ENCODE results near the gene BSND.

DNA sequence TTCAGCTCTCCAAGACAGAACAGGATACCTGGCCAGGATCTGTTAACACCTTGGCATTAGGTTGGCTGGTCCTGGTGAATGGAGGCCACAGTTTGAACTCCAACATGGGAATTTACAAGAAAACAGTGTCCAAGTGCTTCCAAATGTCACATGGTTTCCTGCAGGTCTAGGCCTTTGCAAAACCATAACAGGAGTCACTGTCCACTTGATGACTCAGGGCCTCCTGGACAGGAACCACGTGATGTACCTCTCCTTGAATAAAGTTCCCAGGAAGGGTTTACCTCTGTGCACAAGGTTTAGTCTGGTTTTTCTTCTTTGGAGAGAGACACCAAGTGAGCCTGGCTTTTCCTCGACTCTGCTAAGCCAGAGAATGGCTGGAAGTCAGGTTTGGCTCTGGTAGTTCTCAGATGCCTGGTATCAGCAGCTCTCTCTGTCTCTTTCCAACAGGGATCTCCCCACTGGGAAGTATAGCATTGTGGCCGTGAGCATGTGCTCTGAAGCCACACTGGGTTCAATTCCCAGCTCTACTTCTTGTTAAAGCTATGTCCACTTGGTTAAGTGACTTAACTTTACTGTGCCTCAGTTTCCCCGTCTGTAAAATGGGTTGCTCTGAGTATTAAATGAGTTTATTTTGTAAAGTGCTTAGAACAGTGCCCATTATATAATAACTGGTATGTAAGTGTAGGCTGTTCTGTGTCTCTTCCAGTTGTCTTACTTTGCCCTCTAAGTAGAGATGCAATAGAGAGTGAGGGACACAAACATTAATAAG lies 45.6 kb upstream of the BSND start:
- TF ChIP-seq, protein P1, sequence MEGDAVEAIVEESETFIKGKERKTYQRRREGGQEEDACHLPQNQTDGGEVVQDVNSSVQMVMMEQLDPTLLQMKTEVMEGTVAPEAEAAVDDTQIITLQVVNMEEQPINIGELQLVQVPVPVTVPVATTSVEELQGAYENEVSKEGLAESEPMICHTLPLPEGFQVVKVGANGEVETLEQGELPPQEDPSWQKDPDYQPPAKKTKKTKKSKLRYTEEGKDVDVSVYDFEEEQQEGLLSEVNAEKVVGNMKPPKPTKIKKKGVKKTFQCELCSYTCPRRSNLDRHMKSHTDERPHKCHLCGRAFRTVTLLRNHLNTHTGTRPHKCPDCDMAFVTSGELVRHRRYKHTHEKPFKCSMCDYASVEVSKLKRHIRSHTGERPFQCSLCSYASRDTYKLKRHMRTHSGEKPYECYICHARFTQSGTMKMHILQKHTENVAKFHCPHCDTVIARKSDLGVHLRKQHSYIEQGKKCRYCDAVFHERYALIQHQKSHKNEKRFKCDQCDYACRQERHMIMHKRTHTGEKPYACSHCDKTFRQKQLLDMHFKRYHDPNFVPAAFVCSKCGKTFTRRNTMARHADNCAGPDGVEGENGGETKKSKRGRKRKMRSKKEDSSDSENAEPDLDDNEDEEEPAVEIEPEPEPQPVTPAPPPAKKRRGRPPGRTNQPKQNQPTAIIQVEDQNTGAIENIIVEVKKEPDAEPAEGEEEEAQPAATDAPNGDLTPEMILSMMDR (IDR thresholded peaks at IDR 0.05): no peak
- no peak for TF ChIP-seq POLR2A (IDR thresholded peaks at IDR 0.05)

Measured in stomach (tissue), 4 donors.